Activated CD8-positive, alpha-beta memory T cell treated with anti-CD3 and anti-CD28 coated beads, Interleukin-2, amount 10 ng/mL, durations not matched to agents 7 days and 5 days (primary cell): ENCODE measurements around the gene BRSK2. TPM values are rescaled to one million over a fixed set of nuclear protein-coding genes. Genes with fewer than 3 reads are reported as not detected.

ENCODE experiments used
- ATAC-seq: fragments of 150-1000 bp; cut with Tn5 transposase; one replicate; pipeline ENCODE4 v1.10.0; 2021; ENCODE audit warnings: moderate library complexity
- CTCF ChIA-PET: fragments of 350-600 bp; sonication (Branson Sonifier 250); formaldehyde crosslinking; loops from one replicate; lab custom pipeline; 2021; ENCODE audit warnings: antibody characterized with exemption; lab: Charles Lee
- DNase-seq: peaks from one replicate; pipeline ENCODE4 v3.0.0-alpha.2; 2020
- H3K27ac Mint-ChIP-seq: one replicate; pipeline ENCODE4 v1.8.0; 2021; ENCODE audit warnings: mild to moderate bottlenecking, mixed read lengths
- H3K27me3 Mint-ChIP-seq: one replicate; pipeline ENCODE4 v1.8.0; 2021; ENCODE audit warnings: mixed read lengths
- H3K36me3 Mint-ChIP-seq: one replicate; pipeline ENCODE4 v1.8.0; 2021; ENCODE audit warnings: mild to moderate bottlenecking, mixed read lengths
- H3K4me1 Mint-ChIP-seq: one replicate; pipeline ENCODE4 v1.8.0; 2021; ENCODE audit warnings: mixed read lengths
- H3K4me3 Mint-ChIP-seq: one replicate; pipeline ENCODE4 v1.8.0; 2021; ENCODE audit warnings: mild to moderate bottlenecking, moderate library complexity, mixed read lengths
- H3K9me3 Mint-ChIP-seq: one replicate; pipeline ENCODE4 v1.8.0; 2022; ENCODE audit warnings: low read depth, mixed read lengths
- total RNA-seq, 2 experiments: library from RNA; stranded (reverse); gene quantifications; one replicate each; pipeline ENCODE4 v1.2.3, GENCODE V29; 2021

The BRSK2 gene
- total RNA-seq, 2 experiments from 2014 or later, result 0.40 TPM; not detected in 1

DNA sequence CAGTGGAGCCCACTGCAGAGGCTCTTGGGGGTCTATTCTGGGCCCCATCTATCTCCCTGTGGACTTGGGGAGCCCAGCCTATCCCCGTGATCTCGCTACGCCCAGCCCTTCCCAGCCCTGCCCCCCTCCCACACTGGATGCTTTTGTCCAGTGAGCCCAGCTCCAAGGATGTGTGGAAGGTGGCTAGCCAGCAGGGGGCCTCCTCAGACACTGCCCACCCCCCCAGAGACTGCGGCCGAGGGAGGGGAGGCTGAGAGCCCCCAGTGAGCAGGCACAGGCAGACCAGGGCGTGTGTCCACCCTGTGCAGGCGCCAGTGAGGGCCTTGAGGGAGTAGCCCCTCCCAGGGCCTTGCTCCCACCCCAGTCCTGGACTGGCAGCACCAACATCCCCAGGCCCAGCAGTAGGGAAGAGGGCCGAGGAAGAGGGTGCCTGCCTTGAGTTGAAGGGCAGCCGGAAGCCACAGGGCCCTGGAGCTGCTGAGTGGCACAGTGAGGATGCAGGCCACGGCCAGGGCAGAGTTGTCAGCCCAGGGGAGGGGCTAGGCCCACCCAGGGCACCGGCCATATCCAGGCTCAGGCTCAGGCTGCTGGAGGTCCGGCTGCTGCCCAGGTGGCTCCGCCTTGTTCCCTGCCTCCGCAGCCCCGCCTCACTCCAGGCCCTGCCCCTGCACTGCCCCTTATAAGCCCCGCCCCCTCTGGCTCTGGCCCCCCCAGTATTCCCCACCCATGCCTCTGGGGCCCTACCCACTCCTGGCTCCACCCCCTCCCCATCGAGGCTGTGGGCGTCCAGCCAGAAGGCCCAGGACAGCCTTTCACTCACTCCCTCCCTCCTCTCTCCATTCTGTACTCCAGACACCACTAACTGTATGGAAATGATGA is 68.8 kb downstream of the BRSK2 start:
- peak; percentile 13 for ATAC-seq
- no peak for DNase-seq
- CTCF ChIA-PET, result no interaction called here
- Mint-ChIP-seq H3K4me1 (no peaks in the 10 kb centered on the region), H3K4me3 (no peak overlapping the region), H3K27ac (no peak overlapping the region), H3K27me3 (no peaks in the 10 kb centered on the region), H3K9me3 (no peaks in the 10 kb centered on the region), H3K36me3 (no peaks in the 10 kb centered on the region)

GRCh38 chr11:1459219-1459575 is 69.5 kb downstream of the BRSK2 start:
- DNase-seq (no peak), ATAC-seq (no peak)
- CTCF ChIA-PET, result no interaction called here
- Mint-ChIP-seq H3K36me3 (no peaks in the 10 kb centered on the region), H3K27ac (no peak overlapping the region), H3K27me3 (no peaks in the 10 kb centered on the region), H3K4me3 (no peak overlapping the region), H3K4me1 (no peaks in the 10 kb centered on the region), H3K9me3 (no peaks in the 10 kb centered on the region)

GRCh38 chr11:1459764-1460395 is 70.1 kb downstream of the BRSK2 start:
- Mint-ChIP-seq H3K4me1 (no peaks in the 10 kb centered on the region), H3K27me3 (no peaks in the 10 kb centered on the region), H3K9me3 (no peaks in the 10 kb centered on the region), H3K36me3 (no peaks in the 10 kb centered on the region), H3K27ac (no peak overlapping the region), H3K4me3 (no peak overlapping the region)
- CTCF ChIA-PET, result no interaction called here
- ATAC-seq, result no peak
- DNase-seq, result no peak

DNA sequence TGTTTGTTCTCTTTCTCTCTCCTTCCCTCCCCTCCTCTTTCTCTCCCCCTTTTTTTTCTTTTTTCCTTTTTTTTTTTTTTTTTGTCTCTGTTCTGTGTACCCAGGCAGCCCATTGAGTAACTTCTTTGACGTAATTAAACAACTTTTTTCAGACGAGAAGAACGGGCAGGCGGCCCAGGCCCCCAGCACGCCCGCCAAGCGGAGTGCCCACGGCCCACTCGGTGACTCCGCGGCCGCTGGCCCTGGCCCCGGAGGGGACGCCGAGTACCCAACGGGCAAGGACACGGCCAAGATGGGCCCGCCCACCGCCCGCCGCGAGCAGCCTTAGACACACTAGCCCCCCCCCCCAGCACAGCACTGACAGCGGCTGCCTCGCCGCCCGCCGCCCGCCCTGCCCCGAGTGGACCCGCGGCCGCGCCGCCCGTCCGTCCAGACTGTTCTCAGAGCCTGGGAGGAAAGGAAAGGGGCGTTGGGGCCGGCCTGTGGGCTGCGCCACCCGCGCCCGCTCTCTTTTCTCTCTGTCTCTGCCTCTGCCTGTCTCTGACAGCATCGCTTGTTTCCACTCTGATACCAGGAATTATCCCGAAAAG is 70.8 kb downstream of the BRSK2 start:
- Mint-ChIP-seq H3K4me3 (no peak overlapping the region), H3K9me3 (no peaks in the 10 kb centered on the region), H3K27ac (no peak overlapping the region), H3K27me3 (no peaks in the 10 kb centered on the region), H3K4me1 (no peaks in the 10 kb centered on the region), H3K36me3 (no peaks in the 10 kb centered on the region)
- no peak for ATAC-seq
- CTCF ChIA-PET, result no interaction called here
- no peak for DNase-seq

GRCh38 chr11:1460986-1461825 is 71.5 kb downstream of the BRSK2 start:
- Mint-ChIP-seq H3K9me3 (no peaks in the 10 kb centered on the region), H3K27ac (no peak overlapping the region), H3K36me3 (no peaks in the 10 kb centered on the region), H3K27me3 (no peaks in the 10 kb centered on the region), H3K4me1 (no peaks in the 10 kb centered on the region), H3K4me3 (no peak overlapping the region)
- ATAC-seq, result no peak
- DNase-seq, result no peak
- CTCF ChIA-PET, result no interaction called here

DNA sequence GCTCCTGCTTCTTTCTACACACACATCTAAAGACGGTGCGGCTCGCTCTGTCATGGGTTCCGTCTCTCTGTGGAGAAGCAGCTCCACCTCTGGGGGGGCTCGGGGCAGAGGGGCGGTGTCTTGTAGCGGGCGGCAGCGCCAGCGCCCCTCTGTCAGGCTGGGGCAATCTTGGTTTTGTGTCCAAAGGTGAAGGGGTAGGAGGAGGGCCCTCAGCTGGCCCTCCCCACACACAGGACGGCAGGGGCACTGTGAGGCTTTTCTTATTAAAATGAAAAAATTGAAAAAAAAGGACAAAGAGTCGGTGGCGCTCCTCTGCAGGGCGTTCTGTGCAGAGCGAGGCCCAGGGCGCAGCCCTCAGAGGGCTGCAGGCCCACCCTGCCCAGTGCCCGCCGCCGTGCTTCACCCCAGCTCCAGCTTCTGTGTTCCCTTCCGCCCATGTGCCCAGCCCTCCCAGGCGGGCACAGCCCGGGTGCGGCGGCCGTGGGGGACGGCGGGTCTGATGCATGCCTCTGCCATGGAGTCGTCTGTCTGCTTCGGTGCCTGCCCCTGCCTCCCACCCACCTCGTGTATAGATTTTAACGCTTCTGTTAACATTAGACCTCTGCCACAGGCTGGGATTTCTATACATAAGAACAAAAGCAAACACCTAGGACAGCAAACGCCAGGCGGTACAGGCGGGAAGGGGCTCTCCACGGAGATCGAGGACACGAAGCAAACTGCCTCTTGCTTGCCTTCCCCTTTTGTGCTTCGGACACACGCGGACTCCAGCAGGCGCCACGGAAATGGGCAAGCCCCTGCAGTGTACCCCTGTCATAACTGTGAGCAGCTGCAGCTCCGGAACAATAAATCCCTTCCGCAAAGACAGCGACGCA is 72.3 kb downstream of the BRSK2 start:
- DNase-seq, result no peak
- CTCF ChIA-PET, result no interaction called here

GRCh38 chr11:1462698-1462975 is 72.9 kb downstream of the BRSK2 start:
- Mint-ChIP-seq H3K4me1 (no peaks in the 10 kb centered on the region), H3K9me3 (no peaks in the 10 kb centered on the region), H3K27me3 (no peaks in the 10 kb centered on the region), H3K4me3 (no peak overlapping the region), H3K27ac (no peak overlapping the region), H3K36me3 (no peaks in the 10 kb centered on the region)
- DNase-seq, result no peak
- no peak for ATAC-seq
- CTCF ChIA-PET, result no interaction called here

More for the DNA sequence above, 72.3 kb downstream of the BRSK2 start:
- no peaks in the 10 kb centered on the region for H3K4me1 Mint-ChIP-seq
- ATAC-seq, result no peak
- H3K4me3 Mint-ChIP-seq, result no peak overlapping the region
- no peaks in the 10 kb centered on the region for H3K27me3 Mint-ChIP-seq
- no peaks in the 10 kb centered on the region for H3K36me3 Mint-ChIP-seq
- H3K9me3 Mint-ChIP-seq, result no peaks in the 10 kb centered on the region
- H3K27ac Mint-ChIP-seq, result no peak overlapping the region

DNA sequence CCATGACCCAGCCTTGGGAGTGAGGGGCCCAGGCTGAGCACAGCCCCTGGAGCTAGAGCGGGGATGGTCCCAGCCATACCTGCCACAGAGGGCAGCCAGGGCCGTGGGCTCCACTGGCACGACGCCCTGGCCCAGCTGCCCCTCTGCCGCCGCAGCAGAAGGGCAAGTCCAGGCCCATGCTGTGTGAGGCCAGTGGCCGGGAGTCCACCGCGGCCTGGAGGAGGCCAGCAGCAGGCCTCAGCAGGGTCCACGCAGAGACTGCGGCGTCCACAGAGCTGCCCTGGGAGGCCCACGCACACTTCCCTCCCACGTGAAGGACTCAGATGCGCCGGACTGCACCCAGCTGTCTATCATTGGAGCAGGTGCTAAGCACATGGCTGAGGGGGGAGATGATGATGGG is 73.3 kb downstream of the BRSK2 start:
- Mint-ChIP-seq H3K27me3 (no peaks in the 10 kb centered on the region), H3K4me3 (no peak overlapping the region), H3K27ac (no peak overlapping the region), H3K9me3 (no peaks in the 10 kb centered on the region), H3K36me3 (no peaks in the 10 kb centered on the region), H3K4me1 (no peaks in the 10 kb centered on the region)
- CTCF ChIA-PET, result no interaction called here
- ATAC-seq (no peak), DNase-seq (no peak)

DNA sequence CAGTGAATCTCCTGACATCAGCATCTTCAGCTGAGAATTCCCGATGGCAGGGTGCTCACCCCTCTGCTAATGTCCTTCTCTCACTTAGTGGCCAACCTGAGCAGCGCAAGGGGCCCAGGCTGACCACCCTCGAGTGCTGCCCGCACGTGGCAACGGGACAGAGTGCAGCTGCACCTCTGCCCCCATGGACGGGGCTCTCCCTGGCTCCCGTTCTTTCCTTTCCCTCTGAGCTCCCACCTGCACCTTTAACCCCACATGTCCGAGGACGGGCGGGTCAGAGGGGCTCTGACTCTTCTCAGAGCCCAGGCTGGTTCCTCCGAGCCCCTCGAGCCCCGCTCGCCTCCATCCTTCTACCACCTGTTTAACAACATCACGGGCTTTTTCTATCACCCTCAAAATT is 77.0 kb downstream of the BRSK2 start:
- no peak overlapping the region for H3K27ac Mint-ChIP-seq
- H3K4me3 Mint-ChIP-seq, result no peak overlapping the region
- CTCF ChIA-PET, result no interaction called here
- no peaks in the 10 kb centered on the region for H3K4me1 Mint-ChIP-seq
- H3K9me3 Mint-ChIP-seq, result no peaks in the 10 kb centered on the region
- DNase-seq, result no peak
- no peak for ATAC-seq
- no peaks in the 10 kb centered on the region for H3K27me3 Mint-ChIP-seq
- H3K36me3 Mint-ChIP-seq, result no peaks in the 10 kb centered on the region

DNA sequence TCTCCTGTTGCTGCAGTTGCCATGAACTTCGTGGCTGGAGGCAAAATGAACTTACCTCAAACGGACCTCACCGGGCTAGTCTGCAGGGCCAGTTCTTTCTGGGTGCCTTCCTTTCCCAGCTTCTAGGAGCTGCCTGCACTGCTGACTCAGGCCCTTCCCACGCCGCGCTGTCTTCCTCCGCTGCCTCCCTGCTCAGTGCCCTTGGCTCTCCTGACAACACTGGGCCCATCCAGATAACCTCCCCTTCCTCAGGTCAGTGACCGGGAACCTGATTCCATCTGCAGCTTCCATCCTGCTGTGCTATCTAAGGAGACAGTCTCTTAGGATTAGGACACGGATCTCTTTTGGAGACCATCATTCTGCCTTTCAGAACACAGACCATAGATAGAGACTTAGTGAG is 77.5 kb downstream of the BRSK2 start:
- Mint-ChIP-seq H3K27me3 (no peaks in the 10 kb centered on the region), H3K9me3 (no peaks in the 10 kb centered on the region), H3K27ac (no peak overlapping the region), H3K4me3 (no peak overlapping the region), H3K36me3 (no peaks in the 10 kb centered on the region), H3K4me1 (no peaks in the 10 kb centered on the region)
- DNase-seq (no peak), ATAC-seq (no peak)
- CTCF ChIA-PET, result no interaction called here

- H3K9me3 Mint-ChIP-seq, result no peaks in the 10 kb centered on the region
These were observed 78.3 kb downstream of the BRSK2 start for GRCh38 chr11:1468002-1468401.

GRCh38 chr11:1468473-1469066 is 78.8 kb downstream of the BRSK2 start:
- H3K4me1 Mint-ChIP-seq, result no peaks in the 10 kb centered on the region
- H3K36me3 Mint-ChIP-seq, result no peaks in the 10 kb centered on the region
- no peak overlapping the region for H3K27ac Mint-ChIP-seq
- H3K9me3 Mint-ChIP-seq, result no peaks in the 10 kb centered on the region
- H3K27me3 Mint-ChIP-seq, result no peaks in the 10 kb centered on the region
- ATAC-seq (no peak), DNase-seq (no peak)
- no peak overlapping the region for H3K4me3 Mint-ChIP-seq
- CTCF ChIA-PET, result no interaction called here

More at GRCh38 chr11:1468002-1468401, 78.3 kb downstream of the BRSK2 start:
- Mint-ChIP-seq H3K4me3 (no peak overlapping the region), H3K4me1 (no peaks in the 10 kb centered on the region), H3K36me3 (no peaks in the 10 kb centered on the region), H3K27me3 (no peaks in the 10 kb centered on the region), H3K27ac (no peak overlapping the region)
- DNase-seq, result no peak
- CTCF ChIA-PET, result no interaction called here
- ATAC-seq, result no peak
